Parathyroid adenoma (tissue), 2 donors: Measurements from ENCODE around the gene PARD3B.

Experiments
- H2AFZ ChIP-seq: fragments of 300-600 bp; sonication (generic); one replicate; pipeline ENCODE4 v1.7.0; 2017; ENCODE audit warnings: antibody characterized with exemption, mild to moderate bottlenecking
- H3K27ac ChIP-seq: fragments of 300-600 bp; sonication (generic); one replicate; pipeline ENCODE4 v1.7.0; 2017
- H3K27me3 ChIP-seq: fragments of 300-600 bp; sonication (generic); one replicate; pipeline ENCODE4 v1.7.0; 2017; ENCODE audit warnings: low read length; ENCODE audit not compliant: control insufficient read depth, insufficient read depth
- H3K36me3 ChIP-seq: fragments of 300-600 bp; sonication (generic); one replicate; pipeline ENCODE4 v1.7.0; 2017; ENCODE audit warnings: low read length; ENCODE audit not compliant: control insufficient read depth, insufficient read depth
- H3K4me1 ChIP-seq: fragments of 300-600 bp; sonication (generic); one replicate; pipeline ENCODE4 v1.7.0; 2017; ENCODE audit warnings: control low read depth
- H3K4me2 ChIP-seq: fragments of 300-600 bp; sonication (generic); one replicate; pipeline ENCODE4 v1.7.0; 2017; ENCODE audit warnings: low read length
- H3K4me3 ChIP-seq: fragments of 300-600 bp; sonication (generic); one replicate; pipeline ENCODE4 v1.7.0; 2017; ENCODE audit warnings: low read depth, low read length
- H3K79me2 ChIP-seq: fragments of 300-600 bp; sonication (generic); one replicate; pipeline ENCODE4 v1.7.0; 2017; ENCODE audit warnings: control low read depth
- H3K9ac ChIP-seq: fragments of 300-600 bp; sonication (generic); one replicate; pipeline ENCODE4 v1.7.0; 2017; ENCODE audit warnings: mild to moderate bottlenecking
- H3K9me3 ChIP-seq: fragments of 300-600 bp; sonication (generic); one replicate; pipeline ENCODE4 v1.7.0; 2017; ENCODE audit warnings: low read length; ENCODE audit not compliant: control insufficient read depth
- TF ChIP-seq, protein P1 (sequence below): fragments of 300-600 bp; sonication (generic); IDR thresholded peaks from one replicate; pipeline ENCODE4 v1.7.0; 2017; ENCODE audit warnings: antibody characterized with exemption, mild to moderate bottlenecking
- donor health status: primary hyperparathyroidism.

The PARD3B gene

DNA sequence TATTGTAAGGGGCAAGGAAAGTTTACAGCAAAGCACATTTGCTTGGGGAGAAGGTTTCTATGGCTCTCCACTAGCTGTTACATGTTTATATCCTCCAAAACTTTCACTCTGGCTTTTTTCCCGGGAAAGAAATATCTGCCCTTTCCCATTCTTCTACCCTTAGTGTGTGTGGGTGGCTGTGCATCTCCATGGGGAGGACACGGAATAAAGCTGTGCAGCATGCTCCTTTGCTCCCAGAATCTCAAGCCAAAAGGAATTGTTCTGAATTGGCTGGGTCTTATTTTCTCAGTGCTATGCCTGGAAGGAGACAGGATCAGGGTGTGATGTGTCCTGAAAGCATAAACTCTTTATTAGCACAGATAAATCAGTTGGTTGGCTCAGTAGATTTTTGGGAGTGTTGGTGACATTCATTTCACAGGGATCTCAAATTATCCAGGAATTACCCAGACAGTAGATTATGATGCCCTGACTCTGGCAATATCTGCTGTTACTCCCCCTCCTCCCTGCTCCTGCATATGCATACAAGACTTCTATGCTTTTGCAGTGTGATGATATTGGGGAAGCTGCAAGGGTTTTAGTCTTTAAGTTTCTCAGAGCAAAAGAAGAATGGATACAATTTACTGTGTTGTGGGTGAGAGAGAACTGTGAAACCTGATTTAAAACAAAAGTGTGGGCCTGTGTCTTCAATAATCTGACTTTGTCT lies 63.1 kb downstream of the PARD3B start:
- H3K36me3 ChIP-seq, result no peaks in the 10 kb centered on the region
- no peak overlapping the region for H3K4me2 ChIP-seq
- no peak overlapping the region for H2AFZ ChIP-seq
- H3K4me3 ChIP-seq, result no peak overlapping the region
- peaks cover 7% of the 10 kb centered on the region for H3K4me1 ChIP-seq
- no peak overlapping the region for H3K9ac ChIP-seq
- H3K9me3 ChIP-seq, result no peaks in the 10 kb centered on the region
- no peaks in the 10 kb centered on the region for H3K27me3 ChIP-seq
- H3K27ac ChIP-seq, result no peak overlapping the region
- TF ChIP-seq, protein P1, sequence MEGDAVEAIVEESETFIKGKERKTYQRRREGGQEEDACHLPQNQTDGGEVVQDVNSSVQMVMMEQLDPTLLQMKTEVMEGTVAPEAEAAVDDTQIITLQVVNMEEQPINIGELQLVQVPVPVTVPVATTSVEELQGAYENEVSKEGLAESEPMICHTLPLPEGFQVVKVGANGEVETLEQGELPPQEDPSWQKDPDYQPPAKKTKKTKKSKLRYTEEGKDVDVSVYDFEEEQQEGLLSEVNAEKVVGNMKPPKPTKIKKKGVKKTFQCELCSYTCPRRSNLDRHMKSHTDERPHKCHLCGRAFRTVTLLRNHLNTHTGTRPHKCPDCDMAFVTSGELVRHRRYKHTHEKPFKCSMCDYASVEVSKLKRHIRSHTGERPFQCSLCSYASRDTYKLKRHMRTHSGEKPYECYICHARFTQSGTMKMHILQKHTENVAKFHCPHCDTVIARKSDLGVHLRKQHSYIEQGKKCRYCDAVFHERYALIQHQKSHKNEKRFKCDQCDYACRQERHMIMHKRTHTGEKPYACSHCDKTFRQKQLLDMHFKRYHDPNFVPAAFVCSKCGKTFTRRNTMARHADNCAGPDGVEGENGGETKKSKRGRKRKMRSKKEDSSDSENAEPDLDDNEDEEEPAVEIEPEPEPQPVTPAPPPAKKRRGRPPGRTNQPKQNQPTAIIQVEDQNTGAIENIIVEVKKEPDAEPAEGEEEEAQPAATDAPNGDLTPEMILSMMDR, result no peak
- peaks cover 21% of the 10 kb centered on the region for H3K79me2 ChIP-seq

DNA sequence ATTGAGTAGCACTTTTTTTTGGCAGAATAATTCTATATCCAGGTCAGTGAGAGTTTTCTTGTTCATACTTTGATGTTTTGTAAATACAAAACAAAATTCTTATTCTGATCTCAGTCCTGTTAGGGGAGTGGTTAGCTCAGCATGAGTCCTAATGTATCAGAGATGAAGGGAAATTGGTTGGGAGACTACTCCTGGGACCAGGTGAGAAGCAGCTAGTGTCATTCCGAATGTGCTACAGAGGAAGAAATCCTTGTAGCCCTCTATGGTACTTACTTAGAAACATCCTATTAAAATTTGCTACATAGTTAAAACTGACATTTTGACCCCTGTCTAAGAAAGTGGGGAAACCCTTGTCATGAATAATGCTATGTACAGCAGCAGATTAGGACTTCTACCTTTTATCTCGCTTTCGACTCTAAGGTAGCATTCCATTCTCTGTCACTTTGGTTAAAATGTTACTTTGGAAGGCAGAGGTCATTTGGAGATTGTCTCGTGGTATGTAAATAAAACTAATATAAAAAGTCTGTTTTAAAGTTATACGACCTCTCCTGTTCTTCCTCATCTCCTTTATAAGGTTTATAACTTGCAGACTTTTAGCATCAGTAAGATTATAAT lies 65.8 kb downstream of the PARD3B start:
- Histone ChIP-seq H3K9me3 (no peaks in the 10 kb centered on the region), H3K4me1 (peaks cover 7% of the 10 kb centered on the region), H3K79me2 (peaks cover 14% of the 10 kb centered on the region), H3K9ac (no peak overlapping the region), H3K27me3 (no peaks in the 10 kb centered on the region), H3K4me2 (no peak overlapping the region), H2AFZ (no peak overlapping the region), H3K27ac (no peak overlapping the region), H3K4me3 (no peak overlapping the region), H3K36me3 (no peaks in the 10 kb centered on the region)
- TF ChIP-seq, protein P1, result no peak

DNA sequence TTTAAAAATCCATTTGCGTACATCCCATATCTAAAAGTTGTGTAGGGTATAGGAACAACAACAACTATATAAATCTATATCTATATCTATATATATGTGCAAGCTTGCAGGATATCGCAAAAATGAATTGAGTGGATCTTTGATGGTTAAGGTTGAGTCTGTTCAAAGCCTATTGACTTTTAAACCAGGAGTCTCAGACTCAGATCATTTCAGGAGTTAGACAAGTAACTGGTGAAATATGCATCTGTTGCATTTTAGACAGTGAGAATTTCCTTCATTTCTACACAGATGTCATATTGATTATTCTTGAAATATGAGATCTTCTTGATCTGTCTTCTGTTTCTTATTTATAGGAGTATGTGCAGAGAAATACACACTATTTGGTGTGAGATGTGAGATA lies 66.5 kb downstream of the PARD3B start:
- Histone ChIP-seq H3K4me2 (no peak overlapping the region), H3K27ac (no peak overlapping the region), H3K4me1 (peaks cover 5% of the 10 kb centered on the region), H3K27me3 (no peaks in the 10 kb centered on the region), H3K36me3 (no peaks in the 10 kb centered on the region), H3K79me2 (peaks cover 11% of the 10 kb centered on the region), H3K9me3 (no peaks in the 10 kb centered on the region), H3K4me3 (no peak overlapping the region), H3K9ac (no peak overlapping the region), H2AFZ (no peak overlapping the region)
- TF ChIP-seq, protein P1, result no peak

DNA sequence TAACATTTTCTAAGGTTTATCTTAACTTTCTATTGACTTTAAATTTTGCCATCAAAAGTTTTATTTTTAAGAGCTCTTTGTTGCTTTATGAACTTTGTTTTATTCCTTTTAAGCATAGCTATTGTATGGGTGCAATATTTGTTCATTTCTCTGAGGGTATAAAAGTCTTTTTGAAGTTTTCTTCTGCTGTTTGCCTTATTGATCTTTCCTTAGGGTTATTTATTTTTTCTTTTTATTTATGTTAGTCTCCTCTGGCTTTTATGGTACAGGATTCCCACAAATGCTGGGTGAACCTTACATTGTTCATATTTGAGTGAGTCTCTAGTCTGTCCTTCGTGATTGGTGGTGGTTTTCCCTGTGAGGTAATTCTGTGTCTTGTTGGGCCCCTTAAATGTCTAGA lies 68.4 kb downstream of the PARD3B start:
- Histone ChIP-seq H3K4me1 (no peaks in the 10 kb centered on the region), H3K79me2 (peaks cover 8% of the 10 kb centered on the region), H3K9ac (no peak overlapping the region), H2AFZ (no peak overlapping the region), H3K9me3 (no peaks in the 10 kb centered on the region), H3K27ac (no peak overlapping the region), H3K4me3 (no peak overlapping the region), H3K36me3 (no peaks in the 10 kb centered on the region), H3K27me3 (no peaks in the 10 kb centered on the region), H3K4me2 (no peak overlapping the region)
- TF ChIP-seq, protein P1, result no peak

DNA sequence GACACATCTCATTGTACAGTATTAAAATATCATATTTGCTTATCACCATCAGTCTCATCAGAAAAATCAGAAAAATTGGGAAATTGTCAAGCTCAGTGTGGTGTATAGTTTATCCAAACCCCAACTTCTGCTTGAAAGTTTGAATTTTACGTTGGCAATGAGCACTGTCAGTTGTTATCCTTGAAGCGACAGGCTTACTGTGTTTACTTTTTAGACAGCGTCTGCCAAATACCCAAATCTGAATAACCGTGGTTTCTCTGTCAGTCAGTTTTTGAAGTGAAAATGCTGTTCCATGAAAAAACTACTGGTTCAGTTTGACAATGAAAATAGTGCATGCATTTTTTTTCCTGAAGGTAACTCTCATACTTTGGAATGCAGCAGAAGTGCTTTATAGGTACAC lies 70.2 kb downstream of the PARD3B start:
- no peak overlapping the region for H3K4me3 ChIP-seq
- H3K27ac ChIP-seq, result no peak overlapping the region
- H3K9me3 ChIP-seq, result no peaks in the 10 kb centered on the region
- no peak overlapping the region for H3K4me2 ChIP-seq
- peaks cover 17% of the 10 kb centered on the region for H3K79me2 ChIP-seq
- H3K36me3 ChIP-seq, result no peaks in the 10 kb centered on the region
- no peaks in the 10 kb centered on the region for H3K27me3 ChIP-seq
- TF ChIP-seq, protein P1, result no peak
- H3K9ac ChIP-seq, result no peak overlapping the region
- no peak overlapping the region for H2AFZ ChIP-seq
- no peaks in the 10 kb centered on the region for H3K4me1 ChIP-seq
